Endothelial cell of umbilical vein (primary cell): ENCODE measurements around the gene TROAP. TPM values are rescaled to one million over a fixed set of nuclear protein-coding genes. Genes with fewer than 3 reads are reported as not detected.

Source experiments
- BruUV-seq: library from RNA; stranded (reverse); fragments of 400-500 nt; replicated peaks from 2 replicates; lab custom pipeline; 2021; lab: Mats Ljungman, UMichigan
- CTCF ChIA-PET: fragments of 300-600, 350-600 bp; sonication (Branson Sonifier 250); formaldehyde crosslinking; loops from one replicate; lab custom pipeline; 2021; ENCODE audit warnings: antibody characterized with exemption, inconsistent platforms; lab: Charles Lee
- POLR2A ChIA-PET: fragments of 300-600, 350-600 bp; sonication (Branson Sonifier 250); formaldehyde crosslinking; loops from one replicate; lab custom pipeline; 2021; ENCODE audit warnings: antibody characterized with exemption, inconsistent platforms; lab: Charles Lee
- DNase-seq: peaks from one replicate; pipeline ENCODE4 v3.0.0-alpha.2; 2011; ENCODE audit warnings: low read depth, low spot score
- FAIRE-seq: peaks from 2 replicates; lab custom pipeline; 2011; peaks lifted over from hg19 to GRCh38; lab: Jason Lieb, UNC
- H2AFZ ChIP-seq: 2 replicates; pipeline ENCODE4 v1.6.0; 2012; ENCODE audit warnings: low read depth, low read length, control low read depth, inconsistent platforms
- H3K27ac ChIP-seq: 2 replicates; pipeline ENCODE4 v1.5.1; 2011; ENCODE audit warnings: low read depth, mild to moderate bottlenecking, control low read depth, low read length, moderate library complexity; ENCODE audit not compliant: insufficient read depth
- H3K27me3 ChIP-seq, 2 experiments: 2 replicates each; pipeline versions ENCODE4 v1.6.0 to v1.6.1; 2011; ENCODE audit warnings: low read length in 2 of 2, mixed read lengths in 1 of 2; ENCODE audit not compliant: control insufficient read depth in 2 of 2, insufficient read depth in 2 of 2
- H3K36me3 ChIP-seq, 2 experiments: 2 replicates in 1 of 2; 3 replicates in 1 of 2; pipeline ENCODE4 v1.5.1; 2011; ENCODE audit warnings: low read length in 2 of 2, mild to moderate bottlenecking in 1 of 2, moderate library complexity in 1 of 2; ENCODE audit not compliant: control insufficient read depth in 2 of 2, insufficient read depth in 2 of 2; ENCODE audit errors: extremely low read depth in 1 of 2
- H3K4me1 ChIP-seq: 3 replicates; pipeline ENCODE4 v1.5.1; 2011; ENCODE audit warnings: mild to moderate bottlenecking, low read length; ENCODE audit not compliant: control insufficient read depth, insufficient read depth; ENCODE audit errors: extremely low read depth
- H3K4me2 ChIP-seq: 2 replicates; pipeline ENCODE4 v1.6.1; 2011; ENCODE audit warnings: low read length, control low read depth, mixed read lengths; ENCODE audit not compliant: insufficient read depth
- H3K4me3 ChIP-seq, 3 experiments: fragments of 200-600 bp in 1 of 3; sonication (generic), shearing (Covaris generic) in 1 of 3; replicated peaks in 1 of 3; 2 replicates each; pipeline ENCODE4 v1.5.1; 2011 to 2016; ENCODE audit warnings: control low read depth in 3 of 3, low read length in 3 of 3, mild to moderate bottlenecking in 2 of 3, inconsistent platforms in 1 of 3, low read depth in 1 of 3, moderate library complexity in 1 of 3; ENCODE audit not compliant: insufficient read depth in 1 of 3
- H3K79me2 ChIP-seq: 2 replicates; pipeline ENCODE4 v1.6.0; 2012; ENCODE audit warnings: low read length, inconsistent platforms; ENCODE audit not compliant: control insufficient read depth, insufficient read depth
- H3K9ac ChIP-seq: replicated peaks from 2 replicates; pipeline ENCODE3; 2011; ENCODE audit warnings: low read length, control low read depth; ENCODE audit not compliant: insufficient read depth; ENCODE audit errors: extremely low read depth
- H3K9me1 ChIP-seq: replicated peaks from 3 replicates; pipeline ENCODE4 v1.6.0; 2011; ENCODE audit warnings: mild to moderate bottlenecking, low read length; ENCODE audit not compliant: control insufficient read depth, insufficient read depth; ENCODE audit errors: extremely low read depth
- H3K9me3 ChIP-seq: replicated peaks from 2 replicates; pipeline ENCODE4 v1.5.1; 2012; ENCODE audit warnings: low read length, inconsistent platforms; ENCODE audit not compliant: control insufficient read depth, insufficient read depth
- H4K20me1 ChIP-seq: replicated peaks from 2 replicates; pipeline ENCODE3; 2011; ENCODE audit warnings: mild to moderate bottlenecking, low read length; ENCODE audit not compliant: control insufficient read depth, insufficient read depth; ENCODE audit errors: extremely low read depth
- CTCF ChIP-seq, 2 donors: IDR thresholded peaks; 1 replicate in 1 of 2; 2 replicates in 1 of 2; pipeline ENCODE4 v1.5.1; 2011; ENCODE audit warnings: low read length in 2 of 2, mild to moderate bottlenecking in 2 of 2, moderate library complexity in 2 of 2, control low read depth in 1 of 2, inconsistent platforms in 1 of 2, low read depth in 1 of 2; ENCODE audit not compliant: insufficient read depth in 1 of 2; ENCODE audit errors: extremely low read depth in 1 of 2
- EZH2 ChIP-seq: IDR thresholded peaks from 2 replicates; pipeline ENCODE4 v1.6.1; 2012; ENCODE audit warnings: borderline replicate concordance, low read depth, mild to moderate bottlenecking, moderate library complexity, low read length, inconsistent platforms; ENCODE audit not compliant: severe bottlenecking
- FOS ChIP-seq: IDR thresholded peaks from 2 replicates; pipeline ENCODE4 v1.6.1; 2011; ENCODE audit warnings: mild to moderate bottlenecking, low read length, moderate library complexity, borderline replicate concordance; ENCODE audit not compliant: insufficient read depth
- GATA2 ChIP-seq: IDR thresholded peaks from 2 replicates; pipeline ENCODE4 v1.7.0; 2011; ENCODE audit warnings: low read depth, mild to moderate bottlenecking, moderate library complexity, mixed read lengths, low read length; ENCODE audit not compliant: insufficient read length, insufficient read depth
- JUN ChIP-seq: IDR thresholded peaks from 2 replicates; pipeline ENCODE4 v1.6.1; 2011; ENCODE audit warnings: borderline replicate concordance, low read depth; ENCODE audit not compliant: insufficient read length, insufficient read depth
- MAX ChIP-seq: IDR thresholded peaks from 2 replicates; pipeline ENCODE4 v1.6.1; 2011; ENCODE audit not compliant: insufficient read depth, insufficient read length
- MYC ChIP-seq: IDR thresholded peaks from one replicate; pipeline ENCODE4 v1.6.1; 2011; ENCODE audit warnings: mild to moderate bottlenecking, low read depth, low read length
- POLR2A ChIP-seq: IDR thresholded peaks from 2 replicates; pipeline ENCODE4 v1.6.1; 2012; ENCODE audit warnings: low read depth, mild to moderate bottlenecking, control low read depth, low read length
- POLR2AphosphoS5 ChIP-seq: IDR thresholded peaks from 2 replicates; pipeline ENCODE4 v1.6.1; 2012; ENCODE audit warnings: low read depth, mild to moderate bottlenecking, control low read depth, low read length, moderate library complexity; ENCODE audit not compliant: insufficient read depth
- dilution Hi-C: fragments of 300-500 bp; cut with MboI; formaldehyde crosslinking; loops from one replicate; pipeline ENCODE4 v1.15.0; 2019; ENCODE audit warnings: low sequenced_read_pairs; ENCODE audit not compliant: extremely low pct_ligation_motif_present
- intact Hi-C: fragments of 100-400 bp; cut with micrococcal nuclease; formaldehyde crosslinking; loops from one replicate; pipeline ENCODE4 v1.10.0; 2022
- polyA plus RNA-seq, 4 experiments: library from polyadenylated mRNA; depleted of rRNA in 3 of 4; stranded (reverse) in 3 of 4; unstranded in 1 of 4; fragments of >200 nt; gene quantifications; 2 replicates each; pipeline versions ENCODE4 v1.2.1 to v1.2.3, GENCODE V29; 2011 to 2012; ENCODE audit warnings: missing spikeins in 1 of 4
- total RNA-seq: library from RNA; stranded (reverse); gene quantifications from 2 replicates; pipeline ENCODE4 v1.2.3, GENCODE V29; 2021

TROAP gene
- total and polyA plus RNA-seq, 2 donors (not counting 3 experiments of a cell fraction or from before 2014, with no cell fraction given): 31.7 to 68.6 TPM

GRCh38 chr12:49294804-49295081 lies 28.3 kb upstream of the TROAP start:
- intact Hi-C loops (no loop called here), dilution Hi-C loops (no loop called here)
- Histone ChIP-seq H3K36me3 (no peaks in the 10 kb centered on the region), H3K4me2 (no peak overlapping the region), H2AFZ (no peak overlapping the region), H4K20me1 (no peaks in the 10 kb centered on the region), H3K9ac (no peak overlapping the region), H3K27ac (no peak overlapping the region), H3K9me3 (no peaks in the 10 kb centered on the region), H3K9me1 (no peaks in the 10 kb centered on the region), H3K79me2 (no peaks in the 10 kb centered on the region), H3K27me3 (peaks cover 32 to 42% of the 10 kb centered on the region in 2 experiments), H3K4me3 (no peak overlapping the region), H3K4me1 (peaks cover 3% of the 10 kb centered on the region)
- DNase-seq: no peak
- no TSS peak for BruUV-seq
- ChIA-PET CTCF (interaction anchor here (0.8 to 12.9 kb wide), 15 partner anchors 8 to 316 kb away, joined by 3 to 173 read pairs (median 4); partner anchors contain the start of gene DNAJC22), POLR2A (interaction anchor here (0.5 to 1.1 kb wide), 3 partner anchors 50 to 217 kb away, joined by 3 to 4 read pairs (median 3); partner anchors contain the start of gene SPATS2)
- no peak for FAIRE-seq
- TF ChIP-seq MYC (no peak), CTCF (IDR thresholded peaks at IDR 0.05; ENCODE audit: extremely low read depth in 1 of 2, insufficient read depth in 1 of 2, low read depth in 1 of 2, low read length in 2 of 2) (no peak), POLR2AphosphoS5 (no peak), POLR2A (no peak), MAX (no peak), GATA2 (no peak), JUN (no peak), EZH2 (no peak), FOS (no peak)
